LNCaP clone FGC (cell line): ENCODE measurements around the gene RABL3.

Source experiments
- DNase-seq: peaks from one replicate; pipeline ENCODE4 v3.0.0-alpha.2; 2011; ENCODE audit warnings: low read depth
- H3K4me3 ChIP-seq: 2 replicates; pipeline ENCODE4 v1.5.1; 2011; ENCODE audit warnings: mild to moderate bottlenecking, low read depth, low read length, control low read depth
- TF ChIP-seq, protein P1 (sequence below): IDR thresholded peaks from 2 replicates; pipeline ENCODE4 v1.5.1; 2012; ENCODE audit warnings: mild to moderate bottlenecking; ENCODE audit not compliant: control insufficient read depth, insufficient read depth; ENCODE audit errors: extremely low read depth

The RABL3 gene

DNA sequence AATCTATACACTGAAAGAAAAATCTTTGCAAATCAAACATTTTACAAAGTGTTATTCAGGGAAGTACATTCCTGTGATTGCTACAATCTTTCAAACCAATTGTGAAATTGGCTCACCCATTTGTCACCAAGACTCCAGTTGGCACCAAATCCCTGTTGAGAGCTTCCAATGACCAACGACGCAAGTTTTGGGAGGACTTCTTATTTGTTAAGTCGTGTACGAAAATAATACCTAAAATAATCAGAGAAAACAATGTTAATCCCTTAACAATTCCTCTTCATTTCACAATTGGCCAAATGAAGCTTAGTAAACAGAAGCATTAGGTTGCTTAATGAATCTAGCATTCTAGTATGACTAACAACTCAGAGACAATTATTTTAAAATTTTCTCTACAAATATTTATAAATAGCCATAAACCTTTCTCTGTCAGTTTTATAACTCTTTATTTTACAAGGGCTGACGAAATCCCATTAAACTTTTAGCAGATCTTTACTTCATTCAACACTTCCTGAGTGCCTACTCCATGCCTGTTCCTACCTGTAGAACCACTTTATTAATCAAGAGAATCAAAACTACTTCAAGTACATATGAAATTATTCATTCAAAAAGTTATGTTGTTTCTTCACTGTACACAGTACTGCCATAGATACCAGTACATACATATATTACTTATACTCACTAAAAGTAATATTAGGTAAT is 36.3 kb downstream of the RABL3 start:
- peak; percentile 76 for DNase-seq
- TF ChIP-seq, protein P1, sequence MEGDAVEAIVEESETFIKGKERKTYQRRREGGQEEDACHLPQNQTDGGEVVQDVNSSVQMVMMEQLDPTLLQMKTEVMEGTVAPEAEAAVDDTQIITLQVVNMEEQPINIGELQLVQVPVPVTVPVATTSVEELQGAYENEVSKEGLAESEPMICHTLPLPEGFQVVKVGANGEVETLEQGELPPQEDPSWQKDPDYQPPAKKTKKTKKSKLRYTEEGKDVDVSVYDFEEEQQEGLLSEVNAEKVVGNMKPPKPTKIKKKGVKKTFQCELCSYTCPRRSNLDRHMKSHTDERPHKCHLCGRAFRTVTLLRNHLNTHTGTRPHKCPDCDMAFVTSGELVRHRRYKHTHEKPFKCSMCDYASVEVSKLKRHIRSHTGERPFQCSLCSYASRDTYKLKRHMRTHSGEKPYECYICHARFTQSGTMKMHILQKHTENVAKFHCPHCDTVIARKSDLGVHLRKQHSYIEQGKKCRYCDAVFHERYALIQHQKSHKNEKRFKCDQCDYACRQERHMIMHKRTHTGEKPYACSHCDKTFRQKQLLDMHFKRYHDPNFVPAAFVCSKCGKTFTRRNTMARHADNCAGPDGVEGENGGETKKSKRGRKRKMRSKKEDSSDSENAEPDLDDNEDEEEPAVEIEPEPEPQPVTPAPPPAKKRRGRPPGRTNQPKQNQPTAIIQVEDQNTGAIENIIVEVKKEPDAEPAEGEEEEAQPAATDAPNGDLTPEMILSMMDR: no peak
- H3K4me3 ChIP-seq: no peak overlapping the region

DNA sequence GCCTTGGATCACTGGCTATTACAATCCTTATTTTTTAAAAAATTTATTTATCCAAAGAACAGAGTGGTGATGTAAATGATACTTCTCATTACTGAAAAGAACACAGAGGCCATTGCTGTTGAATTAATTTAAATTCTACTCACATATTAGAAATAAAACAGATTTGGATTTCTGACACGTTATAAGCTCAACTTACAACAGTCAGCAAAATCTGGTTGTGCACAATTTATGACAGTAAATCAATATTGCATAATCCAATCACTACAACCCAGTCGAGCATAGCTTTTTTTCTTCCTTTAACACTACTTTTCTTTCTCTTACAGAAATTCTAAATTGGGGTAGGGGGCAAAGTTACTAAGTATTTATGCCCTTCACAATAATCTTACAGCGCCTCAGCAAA is 43.0 kb downstream of the RABL3 start:
- no peak overlapping the region for H3K4me3 ChIP-seq
- TF ChIP-seq, protein P1: no peak
- no peak for DNase-seq

- DNase-seq: peak; percentile 99
- TF ChIP-seq, protein P1: no peak
- no peak overlapping the region for H3K4me3 ChIP-seq
These were observed 48.7 kb downstream of the RABL3 start for GRCh38 chr3:120693439-120694171.

DNA sequence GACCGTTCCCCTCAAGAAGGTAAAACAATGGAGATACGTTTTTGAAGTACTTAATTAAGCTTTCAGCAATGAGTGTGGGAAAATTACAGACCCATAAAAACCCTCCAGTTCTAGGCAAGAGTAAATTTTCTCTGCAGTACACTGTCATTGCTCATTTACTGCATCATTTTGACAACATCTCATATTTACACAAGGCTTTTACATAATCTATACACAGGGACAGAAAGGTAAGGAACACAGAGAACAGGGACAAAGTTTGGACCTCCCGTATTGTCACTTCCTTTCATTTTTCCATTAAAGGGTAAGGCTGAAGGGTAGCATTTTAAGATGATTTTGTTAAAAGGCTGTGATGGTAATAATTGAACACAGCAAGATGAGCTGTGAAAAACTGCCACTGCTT is 52.9 kb downstream of the RABL3 start:
- TF ChIP-seq, protein P1: no peak
- peak; percentile 63 for DNase-seq
- H3K4me3 ChIP-seq: no peak overlapping the region

DNA sequence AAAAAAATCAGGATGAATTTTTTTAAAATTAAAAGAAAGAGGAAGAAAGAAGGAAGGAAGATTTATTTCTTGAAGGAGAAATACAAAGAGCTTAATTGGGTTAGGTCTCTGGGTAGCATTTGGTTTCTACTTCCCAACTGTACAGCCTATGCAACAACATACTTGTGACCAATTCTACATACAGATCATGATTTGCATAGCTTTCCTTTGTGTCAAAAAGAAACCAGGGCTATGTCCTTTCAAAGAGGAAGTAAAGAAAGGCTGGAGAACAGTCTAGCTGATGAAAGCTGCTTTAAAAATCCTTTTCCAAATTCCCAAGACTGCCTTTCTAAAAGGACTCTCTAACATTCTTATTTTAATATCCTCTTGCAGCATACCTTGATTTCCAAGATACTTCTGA is 54.2 kb downstream of the RABL3 start:
- no peak for DNase-seq
- TF ChIP-seq, protein P1: no peak
- H3K4me3 ChIP-seq: no peak overlapping the region

GRCh38 chr3:120685411-120685810 is 56.9 kb downstream of the RABL3 start:
- no peak overlapping the region for H3K4me3 ChIP-seq
- TF ChIP-seq, protein P1: no peak
- DNase-seq: peak; percentile 91

DNA sequence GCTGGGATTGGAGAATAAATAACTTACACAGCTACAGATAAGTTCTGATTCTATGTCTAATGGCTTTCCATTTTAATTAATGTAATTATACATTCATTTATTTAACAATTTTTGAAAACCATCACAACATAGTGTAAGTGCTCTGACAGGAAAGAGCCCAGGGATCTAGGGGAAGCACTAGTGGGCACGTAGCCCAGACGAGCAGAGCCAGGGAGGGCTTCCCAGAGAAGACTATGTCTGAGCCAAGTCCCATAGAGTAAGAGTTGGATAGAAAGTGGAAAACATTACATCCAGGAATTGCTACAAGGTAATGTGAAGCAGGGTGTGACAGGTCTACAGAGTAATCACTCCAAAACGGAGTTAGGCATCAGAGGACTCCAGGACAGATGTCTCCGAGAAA is 57.4 kb downstream of the RABL3 start:
- DNase-seq: peak; percentile 69
- TF ChIP-seq, protein P1: no peak
- H3K4me3 ChIP-seq: no peak overlapping the region
